Activated T-helper 9 cell treated with anti-CD3 and anti-CD28 coated beads, Interleukin-2, amount 50 U/mL, for 16 hours (primary cell): ENCODE results near the gene KDM4C.

ENCODE experiments used
- DNase-seq: peaks from one replicate; pipeline ENCODE4 v3.0.0-alpha.2; 2020; ENCODE audit warnings: low read depth

KDM4C gene

DNA sequence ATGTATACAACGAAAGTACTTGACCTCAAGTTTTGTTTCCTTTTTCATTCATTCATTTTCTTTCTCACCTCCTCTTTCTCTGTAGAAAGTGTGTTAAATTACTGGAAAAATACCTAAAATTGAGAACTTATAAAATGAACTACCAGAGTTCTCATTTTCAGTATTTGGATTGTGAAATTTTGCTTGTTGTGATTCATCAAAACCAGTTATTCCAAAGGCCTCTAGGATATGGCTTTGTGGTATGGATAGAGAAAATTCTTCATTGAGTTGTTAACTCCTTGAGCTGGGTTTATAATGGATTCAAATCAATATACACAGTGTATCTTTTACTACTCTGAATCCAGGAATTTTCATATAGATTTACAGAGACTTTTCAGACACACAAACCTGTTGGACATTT is 287.6 kb downstream of the KDM4C start:
- no peak for DNase-seq

DNA sequence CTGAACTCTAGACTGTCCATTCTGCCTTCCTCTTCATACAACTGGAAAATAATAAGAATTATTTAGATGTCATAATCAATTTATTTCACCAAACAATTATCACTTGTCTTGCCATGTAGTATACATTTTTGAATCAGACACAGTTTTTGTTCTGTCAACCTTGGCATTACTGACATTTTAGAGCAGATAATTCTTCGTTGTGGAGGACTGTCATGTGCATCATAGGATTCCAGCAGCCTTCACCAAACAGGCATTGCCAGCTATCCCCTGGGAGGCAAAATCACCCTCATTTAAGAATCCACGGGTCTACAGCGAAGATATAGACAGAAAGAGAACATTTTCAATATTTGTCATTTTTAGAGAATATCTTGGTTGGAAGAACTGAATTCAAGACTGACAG is 293.9 kb downstream of the KDM4C start:
- no peak for DNase-seq

DNA sequence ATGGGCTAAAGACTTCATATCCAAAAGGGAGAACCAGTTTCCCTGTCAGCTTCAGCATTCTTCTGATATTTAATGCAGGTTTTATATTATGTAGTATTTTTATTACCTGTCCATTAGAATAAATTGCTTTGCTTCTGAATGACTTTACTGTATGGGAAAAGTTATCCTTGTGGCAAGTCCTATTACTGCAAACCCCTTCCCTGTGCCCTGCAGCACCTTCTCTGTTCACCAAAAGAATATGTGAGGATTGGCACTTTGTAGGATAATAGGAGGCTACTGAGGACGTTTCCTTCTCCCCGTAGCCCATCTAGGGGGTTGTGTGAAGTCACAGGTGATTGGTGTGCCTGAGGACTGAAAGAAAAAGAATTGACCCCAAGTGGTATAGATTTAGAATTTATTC is 296.1 kb downstream of the KDM4C start:
- no peak for DNase-seq

DNA sequence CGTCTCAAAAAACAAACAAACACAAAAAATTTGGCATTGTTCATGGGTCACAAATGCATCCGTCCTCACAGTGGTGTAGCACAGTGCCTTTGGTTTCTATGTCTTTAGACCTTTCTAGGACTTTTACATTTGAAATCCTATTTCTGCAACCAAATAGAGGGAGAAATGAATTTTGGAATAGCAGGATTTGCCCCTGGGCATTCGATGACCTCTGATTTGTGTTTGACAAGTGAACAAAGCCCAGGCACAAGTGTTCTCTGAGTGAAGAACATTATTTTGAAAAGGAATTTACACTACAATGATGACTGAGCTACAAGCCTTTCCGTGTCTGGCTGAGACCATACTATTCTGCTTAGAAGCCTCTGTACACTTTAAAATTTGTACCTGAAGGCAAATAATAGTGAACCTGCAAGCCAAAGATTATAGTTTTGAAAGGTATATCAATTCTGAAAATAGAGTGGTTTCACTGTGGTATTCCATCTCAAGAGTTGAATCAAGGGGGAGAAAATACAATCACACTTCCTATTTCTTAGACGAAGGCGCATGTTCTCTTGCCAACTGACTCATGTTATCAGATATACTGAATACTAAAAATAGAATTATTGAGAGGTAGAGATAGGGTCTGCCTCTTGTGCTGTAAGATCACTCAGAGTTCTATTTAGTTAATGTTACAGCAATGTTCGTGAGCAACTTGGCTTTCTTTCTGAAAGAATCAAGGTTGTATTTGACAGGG is 297.6 kb downstream of the KDM4C start:
- no peak for DNase-seq

DNA sequence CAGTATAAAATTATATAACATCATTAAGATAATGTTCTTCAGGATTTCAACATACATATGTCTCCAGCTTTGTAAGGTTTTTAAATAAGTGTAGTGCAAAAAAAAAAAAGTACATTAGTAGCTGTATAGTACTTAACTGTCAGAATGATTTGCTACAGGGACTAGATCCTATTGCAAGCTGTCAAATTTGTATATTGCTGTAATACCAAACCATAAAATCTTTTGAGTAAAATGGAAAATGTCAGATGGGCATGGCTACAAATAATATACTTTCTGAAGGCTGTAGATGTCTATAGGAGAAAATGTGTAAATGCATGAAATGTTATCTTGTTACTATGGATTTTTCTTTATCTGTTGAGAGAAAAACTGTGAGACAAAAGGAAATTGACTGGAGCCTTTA is 298.5 kb downstream of the KDM4C start:
- no peak for DNase-seq

DNA sequence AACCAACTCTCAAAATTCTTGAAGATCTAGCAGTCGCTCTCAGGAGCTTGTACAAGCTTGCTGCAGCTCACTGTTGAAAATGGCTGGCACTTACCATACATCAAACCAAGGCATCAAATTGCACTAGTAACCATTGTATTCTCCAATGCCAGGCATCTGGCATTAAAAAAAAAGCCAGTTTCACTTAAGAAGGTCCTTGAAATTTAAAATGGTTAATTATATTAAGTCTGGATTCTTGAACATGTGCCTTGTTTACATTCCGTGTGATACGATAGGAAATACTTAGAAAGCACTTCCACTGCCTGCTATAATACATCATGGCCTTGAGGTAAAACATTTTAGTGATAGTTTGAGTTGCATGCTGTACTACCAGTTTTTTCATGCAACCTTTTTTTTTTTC is 300.7 kb downstream of the KDM4C start:
- DNase-seq: no peak

DNA sequence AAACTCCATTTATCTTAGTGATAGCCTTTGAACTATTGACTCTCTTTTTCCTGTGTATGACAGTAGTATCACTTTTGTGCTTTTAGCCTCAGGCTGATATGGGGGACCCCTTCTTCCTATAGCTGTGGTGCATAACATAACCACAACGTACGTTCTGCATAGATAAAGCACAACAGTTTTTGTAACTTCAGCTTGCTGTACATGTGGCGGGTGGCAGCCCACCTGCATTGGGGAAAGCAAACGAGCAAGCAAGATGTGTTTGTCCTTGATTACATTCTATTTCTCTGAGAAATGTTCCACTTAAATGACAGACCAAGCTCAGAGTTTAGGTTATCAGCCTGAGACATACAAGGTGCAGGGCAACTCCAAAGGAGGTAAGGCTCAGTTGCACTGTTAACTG is 309.4 kb downstream of the KDM4C start:
- no peak for DNase-seq

DNA sequence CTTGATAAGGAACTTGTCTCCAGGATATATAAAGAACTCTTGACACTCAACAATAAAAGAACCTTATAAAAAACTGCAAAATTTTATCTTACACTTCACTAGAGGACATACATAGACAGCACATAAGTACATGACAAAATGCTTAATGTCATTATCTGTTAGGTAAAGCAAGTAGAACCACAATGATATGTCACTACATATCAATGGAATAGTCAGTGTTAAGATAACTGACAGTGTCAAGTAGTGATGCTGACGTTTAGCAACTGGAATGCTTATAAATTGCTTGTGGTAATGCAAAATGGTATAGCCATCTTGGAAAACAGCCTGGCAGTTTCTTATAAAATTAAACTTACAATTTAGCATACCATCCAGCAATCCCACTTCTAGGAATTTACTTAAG is 314.1 kb downstream of the KDM4C start:
- no peak for DNase-seq

DNA sequence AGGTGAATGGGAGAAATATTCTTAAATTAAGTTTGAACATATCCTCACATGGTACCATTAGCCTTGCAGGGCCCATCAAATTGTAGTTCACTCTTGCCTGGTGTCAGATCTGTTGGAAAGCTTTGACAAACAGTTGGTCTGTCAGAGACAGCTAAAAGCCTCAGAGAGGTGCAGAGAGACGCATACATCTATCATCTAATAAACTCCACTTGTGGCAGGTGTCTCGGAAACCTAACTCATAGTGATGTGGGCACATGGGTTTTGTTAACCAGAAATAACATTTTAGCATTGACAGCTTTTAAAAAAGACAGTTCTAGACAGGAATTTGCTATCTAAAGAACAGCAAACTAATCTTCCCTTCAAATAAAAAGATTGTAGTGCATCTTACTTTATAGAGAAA is 315.9 kb downstream of the KDM4C start:
- no peak for DNase-seq

DNA sequence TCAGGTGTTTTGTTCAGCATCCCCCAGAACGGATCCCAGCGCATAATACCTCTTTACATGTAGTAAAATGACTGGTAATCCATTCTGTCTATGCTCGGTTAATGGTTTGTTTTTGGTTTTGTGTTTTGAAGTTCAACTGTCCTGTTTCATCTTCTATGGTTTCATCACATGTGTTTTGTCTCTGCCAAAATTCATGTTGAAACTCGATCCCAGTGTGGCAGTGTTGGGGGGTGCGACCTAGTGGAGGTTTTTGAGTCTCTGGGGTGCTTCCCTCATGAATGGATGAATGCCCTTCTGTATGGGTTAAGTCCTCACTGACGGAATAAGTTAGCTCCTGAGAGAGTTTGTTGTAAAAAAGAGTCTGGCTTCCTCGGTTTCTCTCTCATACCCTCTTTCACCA is 317.4 kb downstream of the KDM4C start:
- DNase-seq: no peak

DNA sequence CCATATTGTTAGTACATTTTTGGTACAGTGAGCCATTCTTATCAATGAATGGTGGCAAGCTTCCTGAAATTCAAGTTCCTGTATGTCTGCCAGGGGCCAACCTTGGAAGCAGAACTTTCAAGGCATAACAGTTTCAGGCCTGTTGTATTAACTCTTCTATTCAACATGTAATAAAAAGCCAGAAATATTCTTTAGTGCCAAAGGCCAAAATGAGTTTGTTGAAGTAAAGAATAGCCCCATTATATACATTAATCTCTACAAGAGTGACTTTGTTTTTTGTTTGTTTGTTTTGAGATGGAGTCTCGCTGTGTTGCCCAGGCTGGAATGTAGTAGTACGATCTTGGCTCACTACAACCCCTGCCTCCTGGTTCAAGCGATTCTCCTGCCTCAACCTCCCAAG is 321.3 kb downstream of the KDM4C start:
- no peak for DNase-seq

DNA sequence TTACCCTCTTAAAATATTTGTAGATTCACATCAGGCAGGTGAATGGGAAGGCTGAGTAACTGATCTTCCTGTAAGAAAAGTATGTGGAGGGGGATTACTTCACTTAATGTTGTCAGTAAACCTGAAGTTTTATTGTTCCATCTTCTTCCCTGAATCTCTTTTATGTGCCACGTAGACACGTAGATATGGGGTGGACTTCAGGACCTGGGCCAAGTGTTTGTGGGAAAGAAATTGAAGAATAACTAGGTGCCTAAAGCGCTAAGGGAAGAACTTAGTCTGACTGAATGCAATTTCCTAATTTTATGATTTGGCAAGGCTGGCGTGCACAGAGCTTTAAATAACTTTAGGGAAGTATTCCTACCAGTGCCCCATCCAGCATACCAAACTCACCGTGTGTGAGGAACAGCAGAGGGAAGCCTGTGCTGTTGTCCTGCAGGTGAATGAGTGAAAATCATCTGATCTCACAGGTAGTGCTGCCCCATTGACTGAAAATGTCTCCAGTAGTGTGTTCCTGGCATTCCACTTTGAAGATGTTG is 323.4 kb downstream of the KDM4C start:
- no peak for DNase-seq

DNA sequence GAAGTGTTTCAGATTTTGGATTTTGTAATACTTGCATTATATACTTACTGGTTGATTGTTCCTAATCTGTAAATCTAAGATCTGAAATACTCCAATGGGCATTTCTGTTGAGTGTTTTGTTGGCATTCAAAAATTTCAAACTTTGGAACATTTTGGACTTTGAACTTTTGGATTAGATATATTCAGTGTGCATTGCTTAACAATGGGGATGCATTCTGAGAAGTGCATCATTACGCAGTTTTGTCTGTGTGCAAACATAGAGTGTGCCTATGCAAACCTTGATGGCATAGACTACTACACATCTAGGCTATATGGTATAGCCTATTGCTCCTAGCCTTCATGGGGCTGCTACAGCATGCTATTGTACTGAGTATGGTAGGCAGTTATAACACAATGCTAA is 325.4 kb downstream of the KDM4C start:
- DNase-seq: no peak

DNA sequence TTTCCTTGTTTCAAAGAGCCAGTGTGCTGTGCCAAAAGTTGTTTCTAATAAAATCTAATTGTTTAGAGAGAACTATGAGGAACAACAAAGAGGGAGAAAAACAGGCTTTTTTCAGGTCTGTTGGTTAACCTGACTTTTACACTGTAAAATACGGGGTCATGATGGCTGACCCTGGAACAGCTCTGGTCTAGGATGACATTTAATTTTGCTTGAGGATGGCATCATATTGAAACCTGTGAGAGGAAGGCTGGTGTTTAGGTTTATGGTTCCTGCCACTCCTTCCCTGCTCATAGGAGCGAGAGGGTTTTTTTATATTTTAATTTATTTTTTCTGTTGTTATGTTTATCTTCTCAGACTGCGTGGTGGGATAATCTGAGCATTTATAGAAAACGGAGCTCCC is 327.6 kb downstream of the KDM4C start:
- no peak for DNase-seq

DNA sequence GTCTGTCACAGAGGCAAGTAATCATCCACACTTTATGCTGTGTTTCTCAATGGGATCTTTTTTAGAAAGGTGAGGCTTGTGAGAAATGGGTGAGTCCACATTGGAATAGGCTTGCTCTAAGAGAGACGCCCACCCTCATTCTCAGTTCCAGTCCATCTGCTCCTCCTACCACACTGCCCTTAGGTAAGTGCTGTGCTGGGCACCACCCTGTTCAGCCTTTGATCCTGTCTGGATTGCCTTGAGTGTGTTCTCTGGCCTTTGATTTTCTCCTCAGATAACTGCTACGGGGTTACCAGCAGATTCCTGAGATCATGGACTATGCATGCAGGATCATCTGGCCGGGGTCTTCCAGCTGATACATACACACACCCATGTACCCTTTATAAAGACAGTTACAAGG is 328.6 kb downstream of the KDM4C start:
- no peak for DNase-seq

DNA sequence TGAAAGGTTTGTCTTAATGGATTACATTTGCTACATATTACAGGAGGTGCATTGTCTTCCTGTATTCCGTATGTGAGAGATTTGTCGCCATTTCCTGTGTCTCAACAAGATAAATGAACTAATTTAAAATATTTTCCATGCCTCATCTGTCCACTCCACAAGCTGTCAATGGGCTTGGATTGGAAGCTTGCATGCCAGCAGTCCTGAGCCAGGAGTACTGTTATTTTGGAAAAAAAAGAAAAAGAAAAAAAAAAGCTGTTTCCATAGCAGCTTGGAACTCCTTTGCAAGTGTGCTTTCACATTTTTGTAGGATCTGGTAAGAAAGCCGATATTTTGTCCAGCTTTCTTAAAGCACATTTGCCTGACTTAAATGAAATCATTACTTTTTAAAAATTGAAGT is 330.8 kb downstream of the KDM4C start:
- DNase-seq: no peak

DNA sequence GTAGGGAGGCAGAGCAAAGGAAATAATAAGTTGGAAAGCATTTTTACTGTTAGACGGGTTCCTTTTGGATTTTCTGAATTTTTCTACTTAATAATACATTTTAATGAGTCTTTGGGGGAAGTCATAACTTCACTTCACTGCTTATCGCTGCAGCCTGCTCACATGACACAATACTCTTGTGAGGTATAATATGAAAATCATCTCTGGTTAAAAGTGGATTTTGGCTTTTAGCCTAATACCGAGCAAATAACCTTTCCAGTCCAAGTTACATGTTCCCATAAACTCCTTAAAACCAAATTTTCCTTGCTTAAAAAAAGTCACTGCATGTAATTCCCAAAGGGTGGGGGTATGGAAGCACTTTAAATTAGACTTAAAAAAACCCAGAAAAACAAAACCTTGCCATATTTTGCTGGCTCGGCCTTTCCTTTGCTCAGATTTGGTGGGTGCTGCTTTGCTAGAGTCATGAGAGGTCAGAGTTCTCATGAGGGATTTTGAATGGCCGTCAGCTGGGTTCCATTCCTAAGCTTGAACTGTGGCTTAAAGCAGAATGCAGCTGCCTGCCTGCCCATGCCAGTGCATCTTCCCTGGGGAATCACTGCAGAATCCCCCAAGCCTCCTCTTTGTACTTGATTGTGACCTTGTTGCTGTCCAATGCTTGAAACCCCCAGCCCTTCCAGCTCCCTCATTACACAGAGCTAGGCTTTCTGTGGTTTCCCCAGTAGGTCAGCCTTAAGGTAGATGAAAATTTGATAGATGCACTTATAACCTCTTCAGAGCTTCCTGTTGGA is 331.8 kb downstream of the KDM4C start:
- no peak for DNase-seq

DNA sequence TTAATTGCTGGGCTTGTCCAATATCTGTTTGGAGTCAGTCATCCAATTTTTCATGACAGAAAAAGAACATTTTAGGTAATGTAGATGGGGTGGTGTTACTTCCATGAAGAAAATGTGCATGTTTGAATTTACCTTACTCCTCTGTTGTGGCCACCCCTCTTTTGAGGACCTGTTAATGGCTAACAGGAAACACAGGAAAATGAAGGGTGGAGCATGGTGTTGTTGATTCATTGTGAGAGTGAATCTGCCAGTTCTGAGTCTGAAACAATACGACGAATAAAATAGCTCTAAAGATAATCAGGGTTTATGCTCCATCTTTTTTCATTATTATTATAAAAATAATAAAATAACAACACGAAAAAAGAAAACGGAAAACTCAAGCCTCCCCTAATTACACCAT is 335.3 kb downstream of the KDM4C start:
- no peak for DNase-seq

DNA sequence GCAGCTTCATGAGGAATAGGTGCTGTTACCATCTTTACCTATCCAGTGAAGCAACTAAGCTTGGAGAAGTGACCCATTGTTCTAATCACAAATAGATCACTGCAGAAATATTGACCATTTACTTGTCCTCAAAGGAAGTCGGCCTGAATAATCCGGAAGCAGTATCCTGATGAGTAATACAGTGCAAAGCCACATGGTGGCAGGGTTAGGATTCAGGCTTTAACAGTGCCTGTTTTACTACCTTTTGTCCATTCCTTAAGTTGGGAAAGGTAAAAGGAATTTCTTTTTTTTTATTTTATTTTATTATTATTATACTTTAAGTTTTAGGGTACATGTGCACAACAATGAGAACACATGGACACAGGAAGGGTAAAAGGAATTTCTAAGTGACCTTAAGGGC is 336.3 kb downstream of the KDM4C start:
- DNase-seq: no peak

DNA sequence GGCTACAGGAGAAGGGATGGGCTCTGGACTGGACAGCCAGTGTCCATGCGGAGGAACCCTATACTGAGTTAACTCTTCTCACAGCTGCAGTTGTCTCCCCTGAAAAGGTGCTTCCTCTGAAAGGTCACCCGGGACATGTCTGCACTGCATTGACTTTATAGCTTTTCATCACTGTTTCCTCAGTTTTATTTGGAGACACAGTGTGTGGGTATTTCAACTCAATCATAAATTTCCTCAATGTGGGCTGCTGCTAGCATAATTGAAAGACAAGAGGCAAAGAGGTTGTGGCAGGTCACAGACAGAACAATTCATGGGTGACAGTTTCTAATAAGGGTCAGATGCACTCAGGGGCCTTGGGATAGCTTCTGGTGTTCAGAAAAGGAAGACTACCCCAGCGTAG is 336.8 kb downstream of the KDM4C start:
- DNase-seq: no peak

DNA sequence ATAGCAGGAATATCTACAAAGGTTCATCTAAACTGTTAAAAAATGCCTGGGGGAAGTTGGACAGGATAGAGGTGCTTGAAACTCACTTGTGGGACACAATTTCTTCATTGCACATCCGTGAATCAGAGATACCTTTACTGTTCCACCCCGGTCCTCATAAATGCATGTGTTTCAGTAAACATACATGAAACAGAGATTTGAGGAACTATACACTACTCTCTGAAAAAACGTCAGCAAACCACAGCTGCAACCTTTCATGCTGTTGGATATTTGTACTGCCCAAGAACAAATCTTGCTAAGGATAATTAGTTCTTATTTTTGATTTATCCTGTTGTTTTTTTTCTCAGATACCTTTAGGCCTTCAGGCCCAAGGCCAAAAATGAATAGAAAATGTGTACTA is 337.3 kb downstream of the KDM4C start:
- no peak for DNase-seq

DNA sequence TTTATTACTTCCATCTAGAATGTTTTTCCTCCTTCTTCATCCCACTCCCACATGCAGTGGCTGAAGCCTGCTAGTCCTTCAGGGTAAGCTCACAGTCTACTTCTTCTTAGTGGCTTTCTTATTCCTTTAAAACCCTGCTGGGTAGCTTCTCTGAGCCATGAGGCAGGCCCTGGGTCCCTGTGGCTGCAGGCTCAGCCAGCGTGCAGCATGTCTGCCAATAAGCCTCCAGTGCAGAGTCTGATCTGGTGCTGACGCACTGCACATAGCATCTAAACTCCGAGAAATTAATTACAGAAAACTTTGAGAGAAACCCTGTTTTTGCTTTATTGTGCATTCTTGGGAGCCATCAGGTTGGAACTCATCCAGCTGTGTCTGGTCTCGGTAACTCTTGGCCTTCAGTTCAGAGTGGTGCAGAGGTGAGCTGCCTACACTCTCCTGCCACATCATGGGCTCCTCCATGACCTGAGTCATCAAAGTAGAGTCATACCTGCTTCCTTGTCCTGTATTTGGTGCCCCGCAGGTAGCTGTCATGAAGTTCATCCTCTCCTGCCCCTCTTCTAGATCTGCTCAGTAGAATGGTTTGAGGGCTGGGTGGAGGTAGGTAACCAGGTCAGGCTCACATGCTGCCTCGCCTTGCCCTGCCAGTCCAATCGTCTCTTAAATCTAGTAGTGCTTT is 339.4 kb downstream of the KDM4C start:
- DNase-seq: no peak
